Adipocyte (in vitro differentiated cells): ENCODE data around the gene MED26.

Source experiments
- DNase-seq: peaks from one replicate; pipeline ENCODE4 v3.0.0-alpha.2; 2015; ENCODE audit warnings: low read depth
- H3K27me3 ChIP-seq: replicated peaks from 2 replicates; pipeline ENCODE4 v1.7.0; 2013; ENCODE audit warnings: mild to moderate bottlenecking, low read length, moderate library complexity; ENCODE audit not compliant: control insufficient read depth, insufficient read depth
- H3K36me3 ChIP-seq: 2 replicates; pipeline ENCODE4 v1.7.0; 2013; ENCODE audit warnings: low read length, mild to moderate bottlenecking, moderate library complexity; ENCODE audit not compliant: control insufficient read depth, insufficient read depth, severe bottlenecking
- H3K4me1 ChIP-seq: 2 replicates; pipeline ENCODE4 v1.7.0; 2013; ENCODE audit warnings: mild to moderate bottlenecking, low read length, moderate library complexity; ENCODE audit not compliant: control insufficient read depth, insufficient read depth
- H3K4me3 ChIP-seq: 2 replicates; pipeline ENCODE4 v1.7.0; 2013; ENCODE audit warnings: mild to moderate bottlenecking, low read length, moderate library complexity
- H3K9ac ChIP-seq: 2 replicates; pipeline ENCODE4 v1.7.0; 2013; ENCODE audit warnings: mild to moderate bottlenecking, low read length, moderate library complexity
- H3K9me3 ChIP-seq: 2 replicates; pipeline ENCODE4 v1.7.0; 2013; ENCODE audit warnings: mild to moderate bottlenecking, low read length, moderate library complexity; ENCODE audit not compliant: control insufficient read depth

The MED26 gene

DNA sequence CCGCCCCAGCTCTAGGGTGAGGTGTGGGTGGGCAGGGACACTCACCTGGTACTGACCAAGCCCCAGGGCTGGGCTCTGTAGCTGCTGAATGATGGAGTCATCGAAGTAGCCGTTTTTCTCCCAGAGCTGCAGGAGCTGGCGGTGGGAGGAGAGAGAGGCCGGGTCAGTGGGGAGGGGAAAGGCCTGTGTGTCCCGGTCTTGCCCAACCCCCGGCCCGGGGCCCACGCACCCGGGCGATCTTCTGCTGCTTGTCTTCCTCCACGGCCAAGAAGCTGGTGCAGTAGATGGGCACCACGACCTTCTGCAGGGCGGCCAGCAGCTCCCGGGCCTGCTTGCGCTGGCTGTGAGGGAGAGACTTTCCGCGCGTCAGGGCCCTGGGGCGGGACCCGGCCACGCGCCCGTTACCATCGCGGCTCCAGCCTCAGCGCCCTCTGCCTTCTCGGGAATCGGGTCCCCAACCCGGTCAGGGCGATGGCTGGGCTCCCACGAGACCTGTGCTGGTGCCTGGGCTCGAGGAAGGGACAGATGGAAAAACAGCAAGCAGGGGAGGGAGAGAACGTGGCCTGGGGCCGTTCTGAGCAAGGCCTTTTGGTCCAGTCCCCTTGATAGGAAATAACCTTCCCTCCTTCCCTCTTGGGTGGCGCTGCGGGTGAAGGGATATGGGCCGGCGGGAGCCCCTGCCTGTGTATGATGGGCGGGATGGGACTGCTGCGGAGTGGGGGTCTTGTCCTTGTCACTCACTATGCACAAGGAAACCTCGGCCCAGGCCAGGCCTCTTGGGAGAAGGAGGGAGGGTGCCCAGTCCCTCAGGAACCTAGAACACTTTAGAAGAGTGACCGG lies 97.2 kb downstream of the MED26 start:
- Histone ChIP-seq H3K27me3 (no peaks in the 10 kb centered on the region), H3K4me3 (no peak overlapping the region), H3K36me3 (peaks cover 97% of the 10 kb centered on the region), H3K9ac (no peak overlapping the region), H3K9me3 (no peaks in the 10 kb centered on the region), H3K4me1 (no peaks in the 10 kb centered on the region)
- DNase-seq: no peak

DNA sequence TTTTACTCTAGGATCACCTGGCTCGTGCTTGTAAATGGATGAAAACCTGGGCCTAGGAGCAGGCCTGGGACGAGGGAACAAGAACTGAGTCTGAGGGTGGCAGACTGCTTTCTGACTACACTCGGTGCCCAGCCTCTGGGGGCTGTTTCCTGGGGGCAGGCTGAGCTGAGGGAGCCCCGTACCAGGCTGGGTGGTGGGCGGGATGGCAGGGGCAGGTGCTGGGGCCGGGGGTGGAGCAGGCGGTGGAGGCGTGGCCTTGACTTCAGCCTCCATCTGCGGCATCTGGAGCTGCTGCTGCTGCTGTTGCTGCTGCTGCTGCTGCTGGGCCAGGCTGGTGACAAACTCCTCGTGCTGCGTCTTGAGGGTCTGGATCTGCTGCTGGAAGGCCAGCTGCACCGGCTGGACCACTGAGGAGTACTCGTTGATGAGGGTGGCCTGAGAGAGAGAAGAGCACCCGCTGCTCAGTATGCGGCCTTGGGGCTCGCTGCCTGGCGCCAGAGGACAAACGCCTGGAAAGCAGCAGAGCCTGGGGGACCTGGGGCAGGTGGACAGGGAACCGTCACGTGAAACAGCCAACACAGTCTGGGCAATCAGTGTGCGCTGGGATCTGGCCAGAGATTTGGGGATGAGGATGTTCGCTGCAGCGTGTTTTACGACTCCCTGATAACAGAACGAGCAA lies 98.4 kb downstream of the MED26 start:
- Histone ChIP-seq H3K9me3 (no peaks in the 10 kb centered on the region), H3K4me1 (no peaks in the 10 kb centered on the region), H3K4me3 (no peak overlapping the region), H3K9ac (no peak overlapping the region), H3K36me3 (peaks cover 97% of the 10 kb centered on the region), H3K27me3 (no peaks in the 10 kb centered on the region)
- no peak for DNase-seq

DNA sequence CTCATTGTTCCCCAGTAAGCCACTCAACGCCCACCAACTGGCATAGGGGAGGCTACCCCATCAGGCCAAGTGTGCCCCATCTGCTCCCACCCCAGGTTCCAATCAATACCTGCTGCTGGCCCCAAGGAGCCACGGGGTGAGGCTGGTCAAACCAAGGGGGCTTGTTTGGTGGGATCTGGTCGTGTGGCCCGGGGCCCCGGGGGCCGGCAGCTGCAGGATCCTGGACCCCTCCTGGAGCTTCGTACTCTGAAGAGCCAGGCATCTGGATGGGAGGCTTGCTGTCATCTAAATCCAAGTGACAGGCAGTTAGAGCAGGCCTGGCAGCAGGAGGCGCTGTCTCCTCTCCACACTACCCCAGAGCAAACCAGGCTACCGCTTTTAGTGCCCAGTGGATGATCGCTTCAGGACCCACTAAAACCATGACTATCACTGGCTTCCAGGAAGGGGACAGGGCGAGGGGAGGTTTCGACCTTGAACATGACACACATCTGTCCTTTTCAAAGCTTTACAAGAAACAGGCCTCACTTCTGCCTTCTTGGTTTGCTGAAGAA lies 100.0 kb downstream of the MED26 start:
- no peaks in the 10 kb centered on the region for H3K27me3 ChIP-seq
- H3K36me3 ChIP-seq: peaks cover 95% of the 10 kb centered on the region
- no peak overlapping the region for H3K9ac ChIP-seq
- peak; percentile 11 for DNase-seq
- no peaks in the 10 kb centered on the region for H3K9me3 ChIP-seq
- H3K4me1 ChIP-seq: no peaks in the 10 kb centered on the region
- H3K4me3 ChIP-seq: no peak overlapping the region

DNA sequence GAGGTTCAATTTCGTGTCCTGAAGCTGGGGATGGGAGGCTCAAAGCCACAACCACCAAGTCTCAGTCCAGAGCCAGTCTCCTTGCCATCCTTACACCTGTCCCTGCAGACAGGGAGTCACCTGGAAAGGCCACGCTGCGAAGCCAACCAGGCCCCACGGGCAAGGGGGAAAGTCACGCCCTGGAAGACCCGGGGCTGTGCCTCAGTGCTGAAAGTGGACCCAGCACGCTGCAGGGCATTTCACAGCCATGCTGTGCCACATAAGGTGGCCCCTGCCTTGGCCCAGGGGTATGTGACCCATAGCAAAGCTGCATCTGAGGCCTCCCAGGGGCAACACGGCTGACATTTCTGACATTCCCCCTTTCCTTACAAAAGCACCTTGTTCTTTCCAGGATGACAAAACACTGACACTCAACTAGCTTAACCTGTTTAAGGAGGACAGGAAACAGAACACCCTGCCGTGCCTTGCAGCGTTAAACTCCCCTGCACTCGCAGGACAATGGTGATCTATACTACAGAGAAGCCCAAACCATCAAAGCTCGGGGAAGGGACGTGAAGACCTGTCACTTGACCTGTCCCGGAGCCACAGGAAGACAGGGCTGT lies 100.6 kb downstream of the MED26 start:
- Histone ChIP-seq H3K4me1 (no peaks in the 10 kb centered on the region), H3K9me3 (no peaks in the 10 kb centered on the region), H3K9ac (no peak overlapping the region), H3K27me3 (no peaks in the 10 kb centered on the region), H3K36me3 (peaks cover 95% of the 10 kb centered on the region), H3K4me3 (no peak overlapping the region)
- DNase-seq: no peak

DNA sequence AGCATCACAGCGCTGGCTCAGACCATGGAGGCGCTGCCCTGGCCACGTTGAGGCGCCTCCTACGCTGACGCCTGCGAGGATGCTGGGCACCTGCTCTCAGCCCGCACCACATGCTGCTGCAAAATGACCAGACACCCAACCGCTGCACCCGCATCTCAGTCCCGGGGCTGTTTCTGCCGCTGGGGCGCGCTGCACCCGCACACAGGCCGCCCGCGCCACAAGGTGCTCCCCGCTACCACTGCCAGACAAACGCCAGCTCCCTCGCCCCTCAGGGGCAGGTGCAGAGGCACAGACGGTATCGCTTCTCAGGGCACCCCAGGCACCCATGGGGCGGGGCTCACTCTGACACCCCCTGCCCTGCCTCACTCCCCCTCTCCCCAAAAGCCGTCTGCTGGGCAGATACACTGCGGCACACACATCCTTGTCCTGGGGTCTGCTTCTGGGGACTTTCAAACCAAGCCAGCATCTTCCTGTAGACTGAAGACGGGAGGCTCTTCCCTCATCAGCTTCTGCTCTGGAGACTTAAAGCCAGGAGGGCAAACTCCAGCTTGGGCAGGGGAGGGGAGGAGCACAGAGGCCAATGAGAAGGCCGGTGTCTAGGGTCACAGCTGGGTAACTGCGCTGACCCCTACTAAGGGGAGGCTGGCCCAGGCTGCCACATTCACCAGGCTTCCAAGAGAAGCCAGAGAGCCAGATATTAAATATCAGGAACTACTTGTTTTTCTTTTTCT lies 102.1 kb downstream of the MED26 start:
- H3K36me3 ChIP-seq: peaks cover 93% of the 10 kb centered on the region
- DNase-seq: no peak
- H3K9ac ChIP-seq: no peak overlapping the region

DNA sequence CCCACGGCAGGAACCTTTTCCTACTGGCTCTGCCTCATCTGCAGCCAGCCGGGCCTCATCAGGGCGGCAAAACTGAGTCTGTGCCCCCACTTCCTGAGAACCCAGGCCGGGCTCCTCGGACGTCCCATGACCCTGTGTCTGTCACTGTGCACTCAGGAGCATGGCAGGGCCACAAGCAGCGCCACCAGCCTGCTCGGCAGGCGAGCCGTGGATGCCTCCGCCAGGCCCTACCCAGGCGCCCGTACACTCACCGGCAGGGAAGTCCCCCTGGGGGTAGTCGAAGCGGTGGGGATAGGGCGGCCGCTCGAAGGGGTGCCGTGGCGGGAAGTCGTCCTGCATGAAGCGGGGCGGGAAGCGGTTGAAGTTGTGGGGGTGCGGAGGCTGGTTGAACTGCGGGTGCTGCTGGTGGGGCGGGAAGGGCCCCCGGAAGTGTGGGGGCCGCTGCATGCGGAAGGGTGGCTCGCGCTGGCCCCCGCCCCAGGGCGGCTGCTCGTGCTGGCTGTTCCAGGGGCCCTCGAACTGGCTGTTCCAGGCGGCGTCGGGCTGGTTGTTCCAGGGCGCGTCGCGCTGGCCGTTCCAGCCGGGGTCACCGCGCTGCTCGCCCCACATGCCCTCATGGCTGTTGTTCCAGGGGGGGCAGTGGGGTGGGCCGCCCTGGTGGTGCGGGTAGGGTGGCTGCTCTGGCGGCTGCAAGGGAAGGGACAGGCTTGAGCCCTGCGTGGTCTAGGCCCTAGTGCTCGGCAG lies 102.8 kb downstream of the MED26 start:
- Histone ChIP-seq H3K4me3 (no peak overlapping the region), H3K9me3 (no peaks in the 10 kb centered on the region), H3K9ac (no peak overlapping the region), H3K4me1 (no peaks in the 10 kb centered on the region), H3K36me3 (peaks cover 93% of the 10 kb centered on the region), H3K27me3 (no peaks in the 10 kb centered on the region)
- no peak for DNase-seq

More for the DNA sequence above, 102.1 kb downstream of the MED26 start:
- Histone ChIP-seq H3K9me3 (no peaks in the 10 kb centered on the region), H3K4me3 (no peak overlapping the region), H3K4me1 (no peaks in the 10 kb centered on the region), H3K27me3 (no peaks in the 10 kb centered on the region)
